ENCODE data around the gene CSF3. TPM values are rescaled to one million over a fixed set of nuclear protein-coding genes. Genes with fewer than 3 reads are reported as not detected.

CSF3 gene
- total RNA-seq, 2 experiments from 2014 or later: not detected

DNA sequence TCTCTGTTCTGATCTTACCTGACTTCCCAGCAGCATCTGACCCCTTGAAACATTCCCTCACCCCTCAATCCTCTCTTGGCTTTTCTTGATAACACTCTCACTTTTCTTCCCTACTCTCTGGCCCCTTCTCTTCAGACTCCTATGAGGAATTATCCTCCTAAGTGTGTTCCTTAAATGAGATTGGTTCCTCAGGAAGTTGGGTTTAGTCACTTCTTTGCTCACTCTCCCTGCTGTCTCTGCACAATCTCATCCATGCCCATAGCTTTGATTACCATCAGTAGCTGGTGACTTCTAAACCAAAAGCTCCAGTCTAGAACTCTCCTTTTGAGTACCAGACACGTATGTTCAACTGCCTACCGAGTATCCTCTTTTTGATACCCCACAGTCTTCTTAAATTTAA, 26.0 kb downstream of the CSF3 start:
- H3K9me2 ChIP-seq (ENCODE audit: insufficient read depth, low read length): no peaks in the 10 kb centered on the region
- no peak overlapping the region for H3K4me3 ChIP-seq (ENCODE audit: low read depth, low read length, poor library complexity, severe bottlenecking)
- no peaks in the 10 kb centered on the region for H3K4me1 ChIP-seq (ENCODE audit: insufficient read depth, low read length, poor library complexity, severe bottlenecking)
- TF ChIP-seq, protein P1, sequence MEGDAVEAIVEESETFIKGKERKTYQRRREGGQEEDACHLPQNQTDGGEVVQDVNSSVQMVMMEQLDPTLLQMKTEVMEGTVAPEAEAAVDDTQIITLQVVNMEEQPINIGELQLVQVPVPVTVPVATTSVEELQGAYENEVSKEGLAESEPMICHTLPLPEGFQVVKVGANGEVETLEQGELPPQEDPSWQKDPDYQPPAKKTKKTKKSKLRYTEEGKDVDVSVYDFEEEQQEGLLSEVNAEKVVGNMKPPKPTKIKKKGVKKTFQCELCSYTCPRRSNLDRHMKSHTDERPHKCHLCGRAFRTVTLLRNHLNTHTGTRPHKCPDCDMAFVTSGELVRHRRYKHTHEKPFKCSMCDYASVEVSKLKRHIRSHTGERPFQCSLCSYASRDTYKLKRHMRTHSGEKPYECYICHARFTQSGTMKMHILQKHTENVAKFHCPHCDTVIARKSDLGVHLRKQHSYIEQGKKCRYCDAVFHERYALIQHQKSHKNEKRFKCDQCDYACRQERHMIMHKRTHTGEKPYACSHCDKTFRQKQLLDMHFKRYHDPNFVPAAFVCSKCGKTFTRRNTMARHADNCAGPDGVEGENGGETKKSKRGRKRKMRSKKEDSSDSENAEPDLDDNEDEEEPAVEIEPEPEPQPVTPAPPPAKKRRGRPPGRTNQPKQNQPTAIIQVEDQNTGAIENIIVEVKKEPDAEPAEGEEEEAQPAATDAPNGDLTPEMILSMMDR (conservative IDR thresholded peaks at IDR 0.05; ENCODE audit: low read length): no peak
- TF ChIP-seq EZH2phosphoT487 (IDR thresholded peaks at IDR 0.05; ENCODE audit: borderline replicate concordance, low read depth, low read length): no peak
- H3K9me3 ChIP-seq (ENCODE audit: low read length): no peaks in the 10 kb centered on the region
- ChIA-PET CTCF (ENCODE audit: unreplicated experiment) (no interaction called here), POLR2A (no interaction called here)
- no TSS peak for BruUV-seq (replicated peaks)
- H3K4me2 ChIP-seq (ENCODE audit: low read length): no peak overlapping the region
- no peaks in the 10 kb centered on the region for H3K79me2 ChIP-seq (ENCODE audit: insufficient read depth, low read depth, low read length)
- H3K36me3 ChIP-seq (ENCODE audit: insufficient read depth, low read length): no peaks in the 10 kb centered on the region; the same call in 1 of the 2 replicates
- H3K27ac ChIP-seq (ENCODE audit: low read depth, low read length, poor library complexity, severe bottlenecking): no peak overlapping the region
- no peak for DNase-seq (ENCODE audit: low spot score)
- H2AFZ ChIP-seq (ENCODE audit: low read length): no peak overlapping the region
- no peaks in the 10 kb centered on the region for H4K20me1 ChIP-seq (ENCODE audit: insufficient read depth, low read length)
- intact Hi-C loops (cut with micrococcal nuclease; ENCODE audit: unreplicated experiment): no loop called here

DNA sequence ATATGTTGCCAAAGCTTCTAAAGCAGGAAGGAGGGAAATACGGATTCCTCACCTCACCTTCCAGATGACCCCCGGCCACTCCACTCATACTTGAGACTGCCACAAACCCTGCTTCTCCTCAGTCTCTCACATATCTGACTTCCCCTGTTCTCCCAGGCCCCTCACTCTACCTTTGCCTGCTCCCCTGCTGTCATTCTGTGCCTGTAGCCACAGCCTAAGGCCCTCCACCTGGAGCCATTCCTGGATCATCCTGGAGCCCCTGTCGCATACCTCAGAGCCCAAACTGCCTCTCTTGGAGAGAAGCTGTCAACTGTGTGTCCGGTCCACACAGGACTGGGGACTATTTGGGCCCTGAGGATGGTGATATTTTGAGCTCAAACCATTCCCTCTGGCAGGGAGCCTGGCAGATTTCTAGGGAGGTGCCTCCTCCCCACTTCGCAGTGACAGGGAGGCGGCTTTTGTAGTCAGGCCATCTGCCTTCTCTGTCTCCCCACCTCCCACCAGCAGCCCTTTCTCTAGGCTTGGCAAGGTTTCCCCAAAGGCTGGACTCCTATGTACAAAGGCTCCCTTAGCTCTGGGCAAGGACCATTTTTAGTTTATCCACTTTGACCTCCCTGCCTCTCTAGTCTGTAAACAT, 41.3 kb downstream of the CSF3 start:
- Histone ChIP-seq H3K27ac (ENCODE audit: low read depth, low read length, poor library complexity, severe bottlenecking) (no peak overlapping the region), H3K79me2 (ENCODE audit: insufficient read depth, low read depth, low read length) (peaks cover 10% of the 10 kb centered on the region; the same call in 1 of the 2 replicates), H3K9me2 (ENCODE audit: insufficient read depth, low read length) (no peaks in the 10 kb centered on the region; the same call in 1 of the 2 replicates), H4K20me1 (ENCODE audit: insufficient read depth, low read length) (no peaks in the 10 kb centered on the region), H3K4me3 (ENCODE audit: low read depth, low read length, poor library complexity, severe bottlenecking) (no peak overlapping the region), H3K36me3 (ENCODE audit: insufficient read depth, low read length) (peaks cover 12% of the 10 kb centered on the region), H3K9me3 (ENCODE audit: low read length) (no peaks in the 10 kb centered on the region), H3K4me2 (ENCODE audit: low read length) (no peak overlapping the region), H2AFZ (ENCODE audit: low read length) (no peak overlapping the region), H3K4me1 (ENCODE audit: insufficient read depth, low read length, poor library complexity, severe bottlenecking) (peaks cover 14% of the 10 kb centered on the region)
- intact Hi-C loops (cut with micrococcal nuclease; ENCODE audit: unreplicated experiment): no loop called here
- POLR2A ChIA-PET: no interaction called here
- no TSS peak for BruUV-seq (replicated peaks)
- CTCF ChIA-PET (ENCODE audit: unreplicated experiment): no interaction called here
- no peak for TF ChIP-seq EZH2phosphoT487 (IDR thresholded peaks at IDR 0.05; ENCODE audit: borderline replicate concordance, low read depth, low read length)
- no peak for DNase-seq (ENCODE audit: low spot score)

DNA sequence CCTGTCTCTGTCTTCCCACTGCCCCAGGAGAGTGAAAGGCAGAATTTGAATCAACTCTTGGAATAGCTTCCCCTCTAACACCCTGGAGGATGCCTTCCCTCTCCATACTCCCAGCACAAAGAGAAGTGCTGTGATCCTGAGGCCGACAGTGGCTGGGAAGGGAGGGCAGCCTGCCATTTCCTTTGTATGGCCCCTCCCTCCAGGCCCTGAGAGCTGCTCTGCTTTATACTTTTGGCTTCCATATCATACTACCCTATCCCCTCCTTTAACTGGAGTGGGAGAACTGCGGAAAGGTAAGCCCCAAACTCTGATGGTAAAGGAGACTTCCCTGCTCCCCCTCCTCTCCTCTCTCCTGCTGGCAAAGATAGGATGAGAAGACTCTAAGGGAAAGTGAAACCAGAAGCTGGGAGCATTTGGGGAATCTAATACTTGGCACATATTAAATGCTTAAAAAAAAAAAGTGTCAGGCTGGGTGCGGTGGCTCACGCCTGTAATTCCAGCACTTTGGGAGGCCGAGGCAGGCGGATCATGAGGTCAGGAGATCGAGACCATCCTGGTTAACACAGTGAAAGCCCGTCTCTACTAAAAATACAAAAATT, 43.0 kb downstream of the CSF3 start:
- no TSS peak for BruUV-seq (replicated peaks)
- ChIA-PET POLR2A (no interaction called here), CTCF (ENCODE audit: unreplicated experiment) (no interaction called here)
- H3K4me2 ChIP-seq (ENCODE audit: low read length): no peak overlapping the region
- no peaks in the 10 kb centered on the region for H3K9me3 ChIP-seq (ENCODE audit: low read length)
- intact Hi-C loops (cut with micrococcal nuclease; ENCODE audit: unreplicated experiment): no loop called here
- DNase-seq (ENCODE audit: low spot score): no peak
- no peak overlapping the region for H3K27ac ChIP-seq (ENCODE audit: low read depth, low read length, poor library complexity, severe bottlenecking)
- H3K36me3 ChIP-seq (ENCODE audit: insufficient read depth, low read length): no peaks in the 10 kb centered on the region
- H3K9me2 ChIP-seq (ENCODE audit: insufficient read depth, low read length): no peaks in the 10 kb centered on the region; the same call in 1 of the 2 replicates
- H2AFZ ChIP-seq (ENCODE audit: low read length): no peak overlapping the region
- H4K20me1 ChIP-seq (ENCODE audit: insufficient read depth, low read length): no peaks in the 10 kb centered on the region
- peaks cover 18% of the 10 kb centered on the region for H3K4me1 ChIP-seq (ENCODE audit: insufficient read depth, low read length, poor library complexity, severe bottlenecking)
- TF ChIP-seq EZH2phosphoT487 (IDR thresholded peaks at IDR 0.05; ENCODE audit: borderline replicate concordance, low read depth, low read length): no peak
- TF ChIP-seq, protein P1 (conservative IDR thresholded peaks at IDR 0.05; ENCODE audit: low read length): no peak
- H3K4me3 ChIP-seq (ENCODE audit: low read depth, low read length, poor library complexity, severe bottlenecking): no peak overlapping the region
- H3K79me2 ChIP-seq (ENCODE audit: insufficient read depth, low read depth, low read length): peaks cover 8% of the 10 kb centered on the region; the same call in 1 of the 2 replicates
